ENCODE data around the gene GABBR2. TPM values are rescaled to one million over a fixed set of nuclear protein-coding genes. Genes with fewer than 3 reads are reported as not detected.
A peak's percentile ranks its signal among the peaks of the same experiment; 100 is the strongest.

Gene GABBR2
- total and polyA plus RNA-seq, 9 of the 15 experiments (the other 6 are each of a cell fraction or from before 2014, with no cell fraction given) = 0.15 to 1.9 (median 0.32) TPM

GRCh38 chr9:98263080-98263479 lies 445.7 kb downstream of the GABBR2 start:
- 27% methylated on average over 1 of the region's 1 CpG for WGBS (ENCODE audit: insufficient coverage, low coverage, missing lambda C conversion rate)
- in situ Hi-C loops (cut with MboI) = loop anchor here (5.0 to 25.0 kb wide), 3 partner anchors 56 to 351 kb away; partner anchors contain the start of genes TRIM14 and TRMO

More at GRCh38 chr9:98263080-98263479, 445.7 kb downstream of the GABBR2 start:
- Histone ChIP-seq H3K27ac (ENCODE audit: extremely low read depth, low read depth, low read length) (no peak overlapping the region; the same call in 2 of the 3 replicates), H3K27me3 (ENCODE audit: control insufficient read depth in 2 of 2, insufficient read depth in 2 of 2, low read length in 2 of 2) (no peaks in the 10 kb centered on the region), H3K79me2 (ENCODE audit: control insufficient read depth, insufficient read depth, low read length) (no peaks in the 10 kb centered on the region), H2AFZ (ENCODE audit: low read depth, low read length) (peak overlapping the region; percentile 69; the same call in 1 of the 2 replicates), H3K4me3 (no peak overlapping the region), H3K9me1 (ENCODE audit: control insufficient read depth, insufficient read depth, low read length) (no peaks in the 10 kb centered on the region), H3K9ac (ENCODE audit: insufficient read depth in 1 of 2, low read depth in 2 of 2, low read length in 2 of 2) (no peak overlapping the region), H3K36me3 (ENCODE audit: control insufficient read depth, insufficient read depth, low read length) (no peaks in the 10 kb centered on the region), H4K20me1 (replicated peaks; ENCODE audit: control insufficient read depth, insufficient read depth, low read length) (no peaks in the 10 kb centered on the region), H3K9me3 (replicated peaks; ENCODE audit: control insufficient read depth, insufficient read depth, low read depth, low read length) (no peaks in the 10 kb centered on the region), H3K4me1 (replicated peaks in 1 of 2; ENCODE audit: control insufficient read depth in 2 of 2, insufficient read depth in 2 of 2, low read length in 2 of 2) (peaks cover 0 to 6% of the 10 kb centered on the region in 2 experiments; a peak in 2 of 5 replicates), H3K4me2 (ENCODE audit: insufficient read depth, low read length) (no peak overlapping the region)
- intact Hi-C loops (cut with micrococcal nuclease) = loop anchor here (1.0 kb wide), 4 partner anchors 58 to 340 kb away; no protein-coding TSS in a partner anchor
- no peak for TF ChIP-seq ZNF639 (CRISPR knock-in tag; conservative IDR thresholded peaks at IDR 0.05 in 1 of 2, IDR thresholded peaks at IDR 0.05 in 1 of 2)
- DNase-seq (ENCODE audit: extremely low read depth in 1 of 4, low spot score in 3 of 4) (no peak), FAIRE-seq (peak; percentile 23), ATAC-seq (peak; percentile 7; the same call in 1 of the 3 replicates)
- no TSS peak for BruUV-seq (replicated peaks)
- POLR2A ChIA-PET = interaction anchor here (0.7 to 1.5 kb wide), 4 partner anchors 8 to 165 kb away, joined by 3 read pairs; no protein-coding TSS in a partner anchor
- CTCF ChIA-PET (ENCODE audit: low intra/inter-chr PET ratio) = interaction anchor here (1.1 to 3.2 kb wide), 6 partner anchors 58 to 373 kb away, joined by 3 to 36 read pairs (median 6); partner anchors contain the start of genes CORO2A and TRIM14

All from K562 (cell line).